Activated CD4-positive, alpha-beta T cell treated with anti-CD3 and anti-CD28 coated beads, Interleukin-2, amount 50 U/mL, for 16 hours (primary cell): ENCODE data around the gene CTRL.

Source experiments
- DNase-seq: peaks from one replicate; pipeline ENCODE4 v3.0.0-alpha.2; 2020

CTRL gene

DNA sequence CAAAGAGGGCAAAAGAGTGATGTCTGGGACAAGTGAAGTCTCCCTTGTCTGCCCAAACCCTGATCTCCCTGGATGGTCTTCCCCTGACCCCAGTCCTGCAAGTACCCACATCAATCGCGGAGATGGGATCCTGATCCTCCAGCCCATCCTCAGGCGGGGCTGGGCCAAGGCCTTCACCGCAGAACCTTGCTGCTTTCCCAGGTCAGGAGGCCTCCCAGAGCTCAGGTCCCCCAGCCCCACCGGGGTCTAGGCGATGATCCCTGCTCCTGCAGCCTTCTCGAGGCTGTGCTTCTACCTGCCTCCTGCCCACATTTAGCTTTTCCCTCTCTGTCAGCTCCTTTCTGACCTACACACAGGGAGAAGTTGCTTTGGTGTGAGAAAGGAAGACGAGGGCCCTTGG lies 30.5 kb upstream of the CTRL start:
- no peak for DNase-seq

DNA sequence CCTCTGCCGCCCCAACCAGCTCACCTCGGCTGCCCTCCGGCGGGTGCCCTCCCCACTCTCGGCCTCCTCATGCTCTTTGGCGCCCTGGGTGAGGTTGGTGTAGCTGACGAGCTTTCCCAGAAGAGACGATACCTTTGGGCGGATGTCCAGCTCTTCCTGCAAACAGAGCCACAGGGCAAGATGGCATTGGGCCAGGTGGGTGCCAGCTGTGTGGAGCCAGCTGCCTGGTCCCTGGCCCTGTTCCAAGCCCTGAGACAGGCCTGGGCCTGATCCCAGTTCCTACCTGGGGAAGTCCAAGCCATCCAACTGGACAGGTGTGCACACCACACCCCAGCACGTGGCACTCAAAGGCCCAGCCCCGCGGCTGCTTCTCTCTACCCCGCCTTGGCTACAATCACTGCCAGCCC lies 29.9 kb upstream of the CTRL start:
- no peak for DNase-seq

DNA sequence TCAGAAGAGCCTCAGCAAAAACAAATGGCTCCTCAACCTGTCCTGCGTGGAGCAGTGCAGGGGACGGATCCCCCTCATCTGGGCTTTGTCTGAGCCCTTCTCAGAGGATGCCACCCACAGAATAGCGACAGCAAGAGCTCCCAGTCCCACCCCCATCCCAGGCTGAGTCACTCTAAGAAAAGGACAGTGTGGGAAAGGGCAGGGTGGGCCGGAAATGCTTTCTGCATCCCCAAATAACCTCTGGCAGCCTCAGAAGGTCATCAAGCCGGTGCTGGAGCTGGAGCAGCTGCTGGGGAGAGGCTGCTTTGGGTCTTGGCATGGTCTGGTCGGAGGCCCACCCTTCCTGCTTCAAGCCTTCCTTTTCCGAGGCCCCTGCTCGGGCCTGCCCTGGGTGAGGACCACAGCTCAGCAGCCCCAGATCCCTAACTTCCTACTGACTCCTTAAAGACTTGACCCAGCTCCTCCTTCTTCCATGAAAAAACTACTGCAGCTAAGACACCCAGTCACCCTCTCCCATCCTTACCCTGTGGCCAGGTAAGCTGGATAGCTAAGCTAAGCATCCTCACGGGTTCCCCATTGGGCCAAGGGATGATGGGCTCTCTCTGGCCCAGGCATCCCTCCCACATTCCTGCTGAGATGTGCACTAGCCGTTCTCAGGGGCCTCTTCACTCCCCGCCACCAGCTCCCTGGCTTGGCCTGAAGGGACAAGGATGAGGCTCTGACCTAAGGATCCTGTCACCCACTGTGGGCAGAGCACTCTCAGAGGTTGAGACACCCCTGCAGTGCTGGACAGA lies 28.1 kb upstream of the CTRL start:
- no peak for DNase-seq

DNA sequence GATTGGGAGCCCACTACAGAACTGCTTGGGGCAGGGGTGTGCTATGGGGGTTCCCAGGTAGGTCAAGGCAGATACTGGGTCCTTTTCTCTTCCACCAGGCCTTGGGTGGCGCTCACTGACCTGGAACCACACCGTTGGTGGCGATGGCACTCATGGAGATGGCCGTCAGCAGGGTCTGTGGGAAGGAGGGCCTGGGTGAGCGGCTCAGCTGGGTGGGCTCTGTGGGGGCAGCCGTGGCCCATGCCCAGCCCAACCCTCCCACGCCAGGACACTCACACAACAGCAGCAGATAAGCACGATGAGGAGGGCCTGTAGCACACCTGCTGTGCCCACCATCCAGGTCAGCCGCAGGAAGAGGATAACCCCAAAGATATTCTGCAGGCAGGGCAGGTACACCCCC lies 26.0 kb upstream of the CTRL start:
- no peak for DNase-seq

DNA sequence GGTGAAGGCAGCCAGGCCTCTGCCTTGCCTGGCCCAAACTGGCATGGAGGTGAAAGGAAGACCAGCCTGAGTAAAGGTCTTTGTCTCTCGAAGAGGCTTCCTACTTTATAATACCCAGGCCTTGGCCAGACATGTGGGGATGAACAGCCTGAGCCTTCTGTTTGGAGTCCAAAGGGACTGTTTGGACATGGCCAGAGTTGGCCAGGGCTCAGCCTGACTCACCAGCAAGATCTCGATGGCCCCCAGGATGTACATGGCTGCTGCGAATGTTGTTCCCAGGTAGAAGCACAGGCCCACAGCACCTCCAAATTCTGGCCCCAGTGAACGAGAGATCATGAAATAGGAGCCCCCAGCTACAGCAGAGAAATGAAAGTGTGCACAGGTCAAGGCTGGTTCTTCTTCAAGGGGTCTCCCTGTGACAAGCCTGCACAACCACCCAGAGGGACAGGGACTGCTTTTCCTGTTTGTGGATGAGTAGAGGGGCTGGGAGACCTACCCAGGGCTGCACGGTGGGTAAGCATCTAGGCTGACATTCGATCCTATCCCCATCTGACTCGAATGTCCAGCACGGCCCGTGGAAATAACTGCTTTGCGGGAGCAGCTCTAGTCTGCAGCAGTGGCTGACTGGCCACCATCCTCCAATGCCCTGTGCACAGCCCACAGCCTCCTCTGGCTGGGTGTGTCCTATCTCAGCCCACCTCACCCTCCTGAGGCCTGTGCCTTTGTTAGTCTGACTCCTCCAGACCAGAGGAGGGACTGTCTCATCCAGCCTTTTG lies 22.9 kb upstream of the CTRL start:
- no peak for DNase-seq

DNA sequence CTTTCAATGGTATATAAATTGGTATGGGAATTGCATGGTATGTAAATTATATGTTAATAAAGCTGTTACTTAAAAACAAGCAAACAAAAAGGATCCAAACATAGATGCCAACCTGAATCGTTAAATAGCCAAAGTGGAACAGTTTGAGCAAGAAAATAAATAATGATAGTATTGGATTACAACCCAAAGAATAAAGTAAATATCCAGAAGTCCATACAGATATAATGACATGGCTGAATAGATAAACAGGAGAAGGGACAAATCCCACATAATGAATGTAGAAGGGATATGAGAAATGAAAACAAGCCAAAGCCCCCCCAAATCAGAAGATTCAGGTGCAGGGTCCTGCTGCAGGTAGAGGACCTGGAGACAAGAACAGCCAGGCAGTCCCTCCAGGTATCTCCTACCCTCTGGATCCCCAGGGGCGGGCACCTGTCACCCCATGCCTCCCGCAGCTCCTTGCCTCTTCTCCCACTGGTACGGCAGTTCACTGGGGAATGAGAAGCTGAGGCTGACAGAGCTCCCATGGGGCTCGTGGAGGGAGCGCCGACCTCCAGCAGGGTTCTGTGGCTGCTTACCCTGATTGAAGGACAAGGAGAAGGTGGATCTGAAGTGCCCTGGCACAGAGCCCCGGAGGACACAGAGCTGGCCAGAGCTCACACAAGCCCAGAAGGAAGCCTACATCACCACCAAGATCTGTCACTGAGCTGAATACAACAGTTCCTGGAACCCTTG lies 22.1 kb upstream of the CTRL start:
- DNase-seq: no peak

DNA sequence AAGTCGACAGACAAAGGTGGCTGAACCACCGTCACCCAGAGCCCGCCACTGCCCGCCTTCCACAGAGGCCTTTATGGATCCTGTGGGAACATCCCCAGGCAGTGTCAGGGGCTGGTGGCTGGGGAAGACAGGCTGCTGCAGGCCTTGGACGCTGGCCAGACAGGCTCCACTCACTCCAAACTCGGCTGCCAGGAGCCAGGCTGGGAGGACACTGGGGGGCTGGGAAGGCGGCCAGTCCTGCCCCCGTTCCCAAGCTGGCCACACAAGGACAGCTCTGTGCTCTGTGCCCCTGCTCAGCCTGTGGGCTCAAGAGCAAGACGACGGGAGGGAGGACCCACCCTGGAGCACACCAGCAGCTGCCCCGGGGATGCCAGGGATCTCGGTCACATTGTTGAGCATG lies 19.8 kb upstream of the CTRL start:
- no peak for DNase-seq

DNA sequence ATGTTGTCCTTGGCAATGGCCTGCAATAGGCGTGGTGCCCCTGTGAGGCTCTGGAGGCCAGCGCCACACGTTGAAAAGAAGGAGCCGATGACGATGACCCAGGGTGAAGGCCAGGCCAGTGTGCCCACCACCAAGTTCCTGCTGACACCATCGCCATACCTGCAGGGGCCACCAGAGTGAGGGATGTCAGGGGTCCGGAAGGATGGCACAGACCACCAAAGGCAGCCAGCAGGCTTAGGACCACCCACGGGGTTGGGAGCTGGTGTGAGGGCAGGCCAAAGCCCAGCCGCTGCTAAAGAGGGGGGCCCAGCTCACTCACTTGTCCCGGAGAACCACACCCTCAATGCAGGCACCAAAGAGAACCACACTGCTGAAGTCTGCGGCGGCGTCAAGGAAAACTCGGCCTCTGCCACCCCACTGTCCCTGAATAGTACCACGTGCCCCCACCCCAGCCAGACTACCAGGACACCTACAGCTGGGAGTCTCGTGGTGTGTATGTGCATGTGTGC lies 18.7 kb upstream of the CTRL start:
- DNase-seq: no peak

DNA sequence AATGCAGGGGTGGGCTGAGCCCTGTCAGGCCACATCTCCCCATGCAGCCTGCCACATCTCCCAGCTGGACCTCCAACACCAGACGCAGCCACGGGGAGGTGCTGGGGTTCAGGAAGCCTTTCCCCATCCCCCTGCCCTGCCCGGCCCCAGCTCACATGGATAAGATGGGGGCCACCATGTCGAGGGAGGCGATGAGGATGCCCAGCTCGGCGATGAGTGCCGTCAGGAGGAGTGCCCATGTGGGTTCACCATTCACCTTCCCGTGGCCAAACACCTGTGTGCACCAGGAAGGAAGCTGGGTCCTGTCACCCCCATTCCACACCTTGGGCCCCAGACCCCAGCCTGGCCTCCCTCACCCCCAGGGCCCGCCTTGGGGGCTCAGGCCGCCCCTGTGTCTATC lies 18.0 kb upstream of the CTRL start:
- DNase-seq: no peak

DNA sequence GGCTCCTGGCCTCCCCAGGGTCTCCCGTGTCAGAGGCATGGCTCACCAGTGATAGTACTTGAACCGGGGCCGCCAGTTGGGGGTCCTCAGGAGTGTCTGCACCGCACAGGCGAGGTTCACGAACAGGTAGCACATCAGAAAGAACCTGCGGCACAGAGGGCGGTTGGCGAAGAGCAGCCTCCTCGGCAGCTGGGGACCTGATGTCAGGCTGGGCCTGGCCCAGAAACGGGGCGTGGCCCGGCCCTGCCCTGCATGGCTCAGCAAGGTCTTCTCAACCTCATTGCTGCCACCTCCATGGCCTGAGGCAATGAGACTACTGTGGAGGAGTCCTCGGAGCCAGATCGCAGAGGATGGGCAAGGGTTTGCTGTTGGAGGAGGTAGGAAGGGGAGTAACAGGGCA lies 16.4 kb upstream of the CTRL start:
- no peak for DNase-seq

DNA sequence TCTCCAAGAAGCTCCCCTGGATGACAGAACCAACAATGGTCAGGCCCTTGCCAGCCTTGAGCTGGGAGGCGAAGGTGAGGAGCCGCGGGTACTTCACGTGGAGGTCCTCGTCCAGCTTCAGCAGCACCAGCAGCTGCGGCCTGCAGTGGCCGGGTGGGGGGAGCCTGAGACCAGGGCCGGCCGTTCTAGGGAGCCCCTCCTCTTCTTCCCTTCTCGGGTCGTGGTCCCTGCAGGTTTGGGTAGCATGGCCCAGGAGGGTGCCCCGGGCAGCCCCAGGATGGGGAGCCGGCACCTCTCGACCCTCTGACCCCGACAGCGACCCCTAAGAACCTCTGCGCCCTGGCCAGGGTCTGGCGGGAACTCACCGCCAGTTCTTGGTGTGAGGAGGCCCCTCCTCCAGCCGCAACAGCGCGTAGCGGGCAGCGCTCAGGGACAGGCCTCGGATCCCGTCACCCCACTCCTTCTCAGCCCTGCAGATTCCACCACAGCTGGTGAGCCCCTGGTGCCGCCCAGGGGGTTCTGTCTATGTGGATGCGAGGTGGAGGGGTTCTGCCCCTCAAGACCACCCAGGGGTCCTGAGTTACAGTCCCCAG lies 15.4 kb upstream of the CTRL start:
- no peak for DNase-seq

DNA sequence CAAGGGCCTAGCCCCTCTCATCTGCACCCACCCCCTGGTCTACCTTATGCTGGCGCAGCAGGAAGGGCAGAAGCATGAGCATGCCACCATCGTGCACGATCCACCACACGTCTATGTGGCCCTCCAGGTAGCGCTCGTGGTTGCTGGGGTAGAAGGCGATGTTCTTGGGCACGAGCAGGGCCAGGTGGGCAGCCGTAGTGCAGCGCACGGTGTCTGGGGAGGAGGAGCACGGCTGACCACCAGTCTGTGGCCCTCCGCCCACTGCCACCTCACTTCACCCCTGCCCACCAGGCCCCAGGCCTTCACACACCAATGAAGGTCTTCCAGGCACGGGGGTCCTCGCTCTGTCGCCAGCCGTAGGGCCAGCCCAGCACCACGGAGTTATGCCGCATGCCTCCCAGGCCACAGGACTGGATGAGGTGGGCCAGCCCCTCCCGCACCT lies 14.5 kb upstream of the CTRL start:
- DNase-seq: no peak

DNA sequence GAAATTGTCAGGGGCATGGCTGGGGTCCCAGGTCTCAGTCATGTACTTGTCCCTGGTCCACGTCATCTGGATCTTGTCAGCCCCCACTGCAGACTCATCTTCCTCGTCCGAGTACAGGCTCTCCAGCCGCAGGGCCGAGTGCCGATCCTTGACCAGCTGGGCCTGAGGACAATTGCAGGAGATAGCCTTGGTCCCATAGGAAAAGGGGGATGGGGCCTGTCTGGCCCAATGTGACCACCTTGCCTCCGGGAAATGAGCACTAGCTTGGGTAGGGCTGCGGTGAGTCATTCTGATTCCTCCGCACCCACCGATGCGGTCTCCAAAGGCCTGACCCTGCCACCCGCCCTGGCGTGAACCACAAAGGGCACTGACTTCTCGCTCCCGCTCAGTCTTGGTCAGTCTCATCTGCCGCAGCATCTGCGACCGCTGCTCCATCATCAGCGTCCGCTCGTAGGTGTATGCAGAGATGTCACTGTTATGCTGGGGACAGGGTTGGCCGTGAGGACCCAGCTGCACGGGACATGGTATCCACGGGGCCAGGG lies 13.8 kb upstream of the CTRL start:
- no peak for DNase-seq

DNA sequence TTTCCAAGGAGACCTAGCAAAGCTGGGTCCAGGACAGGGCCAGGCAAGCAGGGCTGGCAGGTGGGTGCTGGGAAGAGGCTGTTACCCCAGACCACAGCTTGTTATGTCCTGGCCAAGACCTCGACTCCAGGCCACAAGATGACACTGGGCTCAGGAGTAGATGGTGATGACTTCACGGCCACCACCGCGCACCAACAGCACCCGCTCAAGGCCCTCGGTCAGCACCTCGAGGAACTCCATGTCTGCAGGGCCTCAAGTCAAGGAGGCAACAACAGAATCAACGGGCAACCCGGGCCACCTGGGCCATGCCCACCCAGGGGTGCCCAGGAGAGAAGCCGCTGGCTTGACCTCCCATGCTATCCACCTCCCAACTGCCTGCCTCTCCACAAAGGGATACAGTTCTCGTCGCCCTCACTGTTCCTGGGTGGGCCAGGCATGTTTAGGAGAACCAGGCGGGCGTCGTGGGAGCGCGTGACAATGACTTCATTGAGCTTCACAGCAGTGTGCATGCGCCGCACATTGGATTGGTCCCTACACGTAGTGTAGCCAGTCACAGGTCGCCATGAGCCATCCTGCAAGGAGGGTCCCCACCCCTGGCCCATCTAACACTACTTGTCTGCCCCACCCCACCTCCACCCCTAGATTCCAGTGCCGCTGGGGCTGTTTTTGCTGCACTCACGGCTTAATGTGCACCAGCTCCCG lies 13.2 kb upstream of the CTRL start:
- DNase-seq: no peak

DNA sequence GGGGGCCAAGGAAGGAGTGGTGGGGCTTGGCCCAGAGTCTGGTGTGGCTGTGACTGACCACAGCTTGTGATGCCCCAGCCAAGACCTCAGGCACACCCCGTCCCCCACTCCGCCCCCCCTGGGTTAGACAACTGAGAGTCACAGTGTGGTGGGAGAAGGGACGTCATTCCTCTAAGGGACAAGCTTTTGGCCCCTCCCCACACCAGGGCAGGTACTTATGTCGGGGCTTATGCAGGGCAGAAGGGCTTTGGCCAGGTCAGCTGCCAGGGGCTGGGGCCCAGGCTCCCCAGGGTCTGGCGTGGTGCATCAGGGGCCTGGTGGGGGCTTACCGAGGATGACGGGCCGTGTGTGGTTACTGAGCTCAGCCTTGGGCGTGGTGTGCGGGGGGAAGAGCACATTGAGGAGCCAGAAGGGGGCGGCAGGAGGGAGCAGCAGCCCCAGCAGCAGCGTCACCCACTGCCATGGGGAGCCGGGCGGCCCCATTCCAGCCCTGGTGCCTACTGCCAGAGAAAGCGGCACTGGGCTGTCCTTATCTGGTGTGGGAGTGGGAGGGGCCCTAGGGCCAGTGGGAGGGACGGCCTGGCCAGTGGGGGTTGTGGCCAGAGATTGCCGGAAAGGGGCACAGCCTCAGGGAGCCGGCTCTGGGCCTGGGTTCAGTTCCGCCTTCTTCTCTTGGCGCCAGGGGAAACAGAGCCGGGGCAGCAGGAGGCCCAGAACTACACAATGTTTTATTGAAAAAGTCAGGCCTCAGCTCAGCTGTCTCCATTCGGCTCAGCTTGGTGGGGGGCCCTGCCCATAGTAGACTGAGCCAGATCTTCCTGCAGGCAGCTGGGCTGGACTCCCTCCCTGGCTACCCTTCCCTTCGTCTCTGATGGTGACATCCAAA lies 12.2 kb upstream of the CTRL start, which contains the start of gene LCAT:
LCAT (minus strand) TSS at position 502 of the 886 bp plus-strand sequence; CDS start at position 483, 19 bp downstream.
- no peak for DNase-seq

DNA sequence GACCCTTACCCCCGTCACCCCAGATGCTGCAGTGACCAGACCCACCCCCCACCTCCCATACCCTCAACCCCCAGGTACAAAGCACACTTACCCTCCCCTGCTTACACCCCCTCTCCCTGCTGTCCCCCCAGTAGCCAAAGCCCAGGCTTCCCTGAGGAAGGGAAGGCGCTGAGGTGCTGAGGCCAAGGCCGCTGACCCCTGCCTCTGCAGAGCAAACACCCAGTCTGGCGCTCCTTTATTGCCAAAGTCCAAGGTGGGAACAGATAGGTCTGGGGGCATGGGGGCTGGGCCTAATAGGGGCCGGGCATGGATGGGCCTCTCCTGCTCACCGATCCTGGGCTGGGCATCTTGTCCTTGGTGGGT lies 11.6 kb upstream of the CTRL start:
- no peak for DNase-seq

DNA sequence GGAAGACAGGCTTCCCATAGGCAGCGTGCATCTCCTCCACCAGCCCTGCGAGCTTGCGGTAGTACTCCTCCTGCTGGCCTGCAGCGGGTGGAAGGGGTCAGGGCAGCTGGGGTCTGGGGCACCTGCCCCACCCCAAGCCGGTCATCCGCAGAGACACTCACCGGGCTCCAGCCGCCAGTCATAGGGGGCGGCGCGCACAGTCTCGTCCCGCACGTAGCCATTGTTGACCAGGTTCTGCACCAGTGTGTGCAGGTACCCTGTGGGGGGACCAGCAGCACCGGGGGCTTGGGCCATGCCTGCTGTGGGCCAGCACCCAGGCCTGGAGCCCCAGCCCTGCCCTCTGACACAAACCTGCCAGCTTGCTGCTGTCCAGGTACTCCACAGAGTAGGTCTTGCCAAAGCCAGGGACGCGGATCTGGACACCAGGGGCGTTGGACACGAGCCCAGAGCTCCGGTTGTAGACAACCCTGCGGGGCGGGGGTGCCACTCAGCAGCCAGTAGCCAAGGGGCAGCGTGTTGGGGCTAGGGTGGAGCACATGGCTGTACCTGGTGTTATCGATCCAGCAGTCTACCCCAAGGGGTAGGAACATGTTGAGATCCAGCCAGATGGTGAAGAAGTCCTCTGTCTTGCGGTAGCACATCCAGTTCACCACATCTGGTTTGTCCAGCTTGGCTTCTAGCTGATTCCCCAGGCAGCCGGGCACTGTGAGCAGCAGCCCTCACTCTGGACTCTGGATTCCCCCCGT lies 11.0 kb upstream of the CTRL start:
- no peak for DNase-seq

DNA sequence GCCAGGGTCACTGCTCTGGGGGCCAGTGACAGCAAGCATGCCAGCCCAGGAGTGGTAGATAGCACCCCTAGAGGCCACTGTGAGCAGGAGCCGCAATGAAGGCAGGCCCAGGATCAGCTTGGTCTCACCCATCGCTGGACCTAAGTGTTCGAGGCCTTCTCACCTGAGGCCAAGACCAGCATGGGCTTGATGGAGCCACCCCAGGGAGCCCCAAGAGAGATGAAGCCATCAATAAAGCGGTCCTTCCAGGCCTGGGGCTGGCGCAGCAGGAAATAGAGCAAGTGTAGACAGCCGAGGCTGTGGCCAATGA lies 10.5 kb upstream of the CTRL start:
- peak; percentile 55 for DNase-seq

DNA sequence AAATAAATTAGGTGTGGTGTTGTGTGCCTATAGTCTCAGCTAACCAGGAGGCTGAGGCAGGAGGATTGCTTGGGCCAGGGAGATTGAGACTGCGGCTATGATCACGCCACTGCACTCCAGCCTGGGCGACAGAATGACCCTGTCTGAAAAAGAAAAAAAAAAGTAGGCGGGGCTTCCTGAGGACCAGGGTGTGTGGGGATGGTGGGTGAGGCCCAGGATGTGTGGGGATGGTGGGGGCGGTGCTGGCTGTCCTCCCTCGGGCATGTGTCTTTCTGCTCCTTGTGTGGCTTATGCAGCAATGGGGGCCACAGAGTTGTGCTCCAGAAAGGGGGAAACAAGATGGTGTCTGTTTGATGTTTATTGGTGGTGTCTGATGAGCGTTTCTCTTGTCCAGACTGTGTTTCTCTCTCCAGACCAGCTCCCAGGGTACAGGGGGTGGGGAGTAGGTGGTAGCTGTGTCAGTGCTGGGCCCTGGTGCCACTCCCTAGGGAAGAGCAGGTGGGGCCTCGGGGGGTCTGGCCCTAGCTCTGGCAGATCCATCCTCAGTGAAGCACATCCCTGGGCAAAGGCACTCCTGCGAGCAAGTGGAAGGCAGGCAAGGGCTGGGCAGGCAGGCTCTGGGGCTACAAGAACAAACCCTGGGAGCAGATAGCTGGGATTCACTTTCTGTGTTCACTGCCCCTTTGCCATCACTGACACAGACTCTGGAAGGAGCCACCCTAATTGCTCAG lies 10.0 kb upstream of the CTRL start:
- no peak for DNase-seq
